Lower lobe of right lung (tissue), 2 donors: ENCODE measurements around the gene GCAT. TPM values are rescaled to one million over a fixed set of nuclear protein-coding genes. Genes with fewer than 3 reads are reported as not detected.

ENCODE experiments used
- ATAC-seq, 2 donors: fragments of 200-7000 bp; cut with Tn5 transposase; one replicate each; pipeline ENCODE4 v1.9.1; 2020 to 2022; ENCODE audit warnings: mild to moderate bottlenecking in 2 of 2, moderate library complexity in 2 of 2
- DNase-seq: peaks from one replicate; pipeline ENCODE4 v3.0.0-alpha.2; 2020
- H3K27ac ChIP-seq: fragments of 200-600 bp; one replicate; pipeline ENCODE4 v1.8.0; 2022
- H3K27me3 ChIP-seq: fragments of 200-600 bp; one replicate; pipeline ENCODE4 v1.8.0; 2022; ENCODE audit warnings: low read depth
- H3K36me3 ChIP-seq: fragments of 200-600 bp; one replicate; pipeline ENCODE4 v1.8.0; 2022; ENCODE audit warnings: mild to moderate bottlenecking
- H3K4me1 ChIP-seq: fragments of 200-600 bp; one replicate; pipeline ENCODE4 v1.8.0; 2022
- H3K4me3 ChIP-seq: fragments of 200-600 bp; one replicate; pipeline ENCODE4 v1.8.0; 2022; ENCODE audit warnings: mild to moderate bottlenecking
- H3K9me3 ChIP-seq: fragments of 200-600 bp; one replicate; pipeline ENCODE4 v1.8.0; 2022
- intact Hi-C: fragments of 100-400 bp; cut with DNase I; formaldehyde crosslinking; loops from one replicate; pipeline ENCODE4 v1.11.0; 2022
- total RNA-seq: library from RNA; stranded (reverse); fragmentation: NEBNext Ultra II Directional; extraction: Animal tissue kit (Norgen Biotek cat#: 25700); gene quantifications from one replicate; pipeline ENCODE4 v1.2.1, GENCODE V29; 2021
- TF ChIP-seq, protein P1 (sequence below): fragments of 200-600 bp; IDR thresholded peaks from one replicate; pipeline ENCODE4 v1.8.0; 2022; ENCODE audit warnings: antibody characterized with exemption, mild to moderate bottlenecking
- donor health status: DM: no; HTN: yes; CAD: no; lungs with severe emphysema.

The GCAT gene
- total RNA-seq, 1 donor from 2014 or later = 7.1 TPM

DNA sequence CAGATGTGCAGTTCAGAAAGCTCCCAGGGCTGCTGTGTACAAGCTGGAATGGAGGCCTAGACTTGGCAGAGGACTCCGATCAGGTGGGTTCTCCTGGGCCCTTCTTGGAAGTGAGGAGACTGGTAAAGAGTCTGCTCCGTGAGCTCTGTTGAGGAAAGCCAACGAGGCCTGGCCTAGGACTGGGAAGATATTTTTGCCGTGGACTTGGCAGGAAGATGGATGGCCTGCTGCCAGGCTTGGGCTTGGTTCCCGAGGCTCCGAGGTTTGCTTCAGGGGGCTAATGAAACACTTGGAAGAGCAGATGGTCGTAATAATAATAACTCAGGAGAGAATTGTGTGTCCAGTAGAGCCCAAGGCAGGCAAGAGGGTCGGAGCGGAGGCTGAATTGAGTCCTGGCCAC lies 19.3 kb downstream of the GCAT start:
- intact Hi-C loops = no loop called here
- Histone ChIP-seq H3K9me3 (no peaks in the 10 kb centered on the region), H3K4me1 (no peaks in the 10 kb centered on the region), H3K4me3 (no peak overlapping the region), H3K27me3 (peaks cover 24% of the 10 kb centered on the region), H3K27ac (no peak overlapping the region), H3K36me3 (peaks cover 32% of the 10 kb centered on the region)
- ATAC-seq = no peak
- TF ChIP-seq, protein P1, sequence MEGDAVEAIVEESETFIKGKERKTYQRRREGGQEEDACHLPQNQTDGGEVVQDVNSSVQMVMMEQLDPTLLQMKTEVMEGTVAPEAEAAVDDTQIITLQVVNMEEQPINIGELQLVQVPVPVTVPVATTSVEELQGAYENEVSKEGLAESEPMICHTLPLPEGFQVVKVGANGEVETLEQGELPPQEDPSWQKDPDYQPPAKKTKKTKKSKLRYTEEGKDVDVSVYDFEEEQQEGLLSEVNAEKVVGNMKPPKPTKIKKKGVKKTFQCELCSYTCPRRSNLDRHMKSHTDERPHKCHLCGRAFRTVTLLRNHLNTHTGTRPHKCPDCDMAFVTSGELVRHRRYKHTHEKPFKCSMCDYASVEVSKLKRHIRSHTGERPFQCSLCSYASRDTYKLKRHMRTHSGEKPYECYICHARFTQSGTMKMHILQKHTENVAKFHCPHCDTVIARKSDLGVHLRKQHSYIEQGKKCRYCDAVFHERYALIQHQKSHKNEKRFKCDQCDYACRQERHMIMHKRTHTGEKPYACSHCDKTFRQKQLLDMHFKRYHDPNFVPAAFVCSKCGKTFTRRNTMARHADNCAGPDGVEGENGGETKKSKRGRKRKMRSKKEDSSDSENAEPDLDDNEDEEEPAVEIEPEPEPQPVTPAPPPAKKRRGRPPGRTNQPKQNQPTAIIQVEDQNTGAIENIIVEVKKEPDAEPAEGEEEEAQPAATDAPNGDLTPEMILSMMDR = no peak
- no peak for DNase-seq

DNA sequence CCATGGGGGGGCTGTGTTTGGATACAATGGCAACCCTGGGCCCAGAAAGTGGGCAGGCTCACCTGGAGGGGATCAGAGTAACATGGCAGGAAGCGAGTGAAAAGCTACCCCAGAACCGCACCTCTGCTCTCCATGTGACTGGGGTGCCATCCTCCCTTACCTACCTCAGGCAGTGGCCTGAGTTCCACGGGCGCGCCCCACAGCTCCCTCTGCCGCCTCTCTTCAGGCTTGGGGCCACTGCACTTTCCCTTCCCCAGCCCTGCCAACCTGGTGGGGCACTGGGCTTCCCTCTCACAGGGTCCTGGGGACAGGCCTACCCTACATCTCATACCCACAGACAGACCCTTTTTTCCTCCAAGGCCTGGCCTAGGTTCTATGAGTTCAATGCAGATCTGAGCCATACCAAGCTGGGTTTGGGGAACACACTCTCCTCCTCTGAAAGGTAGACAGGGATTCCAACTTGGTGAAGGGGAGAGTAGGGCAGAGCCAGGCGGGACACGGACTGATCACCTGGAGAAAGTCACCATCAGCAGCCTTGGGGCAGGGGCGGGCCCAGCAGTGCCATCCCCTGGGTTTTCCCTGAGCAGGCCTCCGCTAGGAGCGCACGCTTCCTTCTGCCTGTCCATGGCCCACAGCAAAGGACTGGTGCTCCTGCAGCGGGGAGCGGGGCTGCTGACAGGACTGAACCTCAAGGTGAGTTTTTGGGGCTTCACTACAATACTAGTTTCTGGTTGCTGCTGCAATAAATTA lies 22.5 kb downstream of the GCAT start:
- H3K4me3 ChIP-seq = no peak overlapping the region
- intact Hi-C loops = no loop called here
- peaks cover 62% of the 10 kb centered on the region for H3K36me3 ChIP-seq
- TF ChIP-seq, protein P1 = no peak
- H3K9me3 ChIP-seq = no peaks in the 10 kb centered on the region
- H3K4me1 ChIP-seq = no peaks in the 10 kb centered on the region
- no peak overlapping the region for H3K27ac ChIP-seq
- no peaks in the 10 kb centered on the region for H3K27me3 ChIP-seq
- no peak for DNase-seq
- no peak for ATAC-seq

DNA sequence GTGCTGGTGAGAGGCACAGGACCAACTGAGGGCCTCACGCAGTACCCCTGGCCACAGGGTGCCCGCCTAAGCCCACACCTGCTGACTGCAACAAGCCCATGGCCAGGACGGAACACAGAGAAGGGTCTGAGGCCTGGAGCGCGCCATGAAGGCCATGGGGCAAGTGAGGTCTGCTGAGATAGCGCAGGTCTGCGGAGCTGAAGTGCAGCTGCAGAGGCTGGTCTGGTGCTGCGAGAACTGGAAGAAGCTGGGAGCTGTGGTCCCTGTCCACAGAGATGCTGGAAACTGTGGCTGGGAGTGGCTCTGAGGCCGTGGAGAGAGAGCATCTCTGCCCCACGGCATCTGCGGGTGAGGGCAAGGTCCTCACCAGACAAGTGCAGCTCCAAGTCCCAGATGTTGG lies 23.7 kb downstream of the GCAT start:
- no peak for DNase-seq
- intact Hi-C loops = no loop called here
- H3K4me3 ChIP-seq = no peak overlapping the region
- no peaks in the 10 kb centered on the region for H3K27me3 ChIP-seq
- peaks cover 73% of the 10 kb centered on the region for H3K36me3 ChIP-seq
- TF ChIP-seq, protein P1 = no peak
- no peak for ATAC-seq
- no peaks in the 10 kb centered on the region for H3K9me3 ChIP-seq
- no peak overlapping the region for H3K27ac ChIP-seq
- H3K4me1 ChIP-seq = no peaks in the 10 kb centered on the region

DNA sequence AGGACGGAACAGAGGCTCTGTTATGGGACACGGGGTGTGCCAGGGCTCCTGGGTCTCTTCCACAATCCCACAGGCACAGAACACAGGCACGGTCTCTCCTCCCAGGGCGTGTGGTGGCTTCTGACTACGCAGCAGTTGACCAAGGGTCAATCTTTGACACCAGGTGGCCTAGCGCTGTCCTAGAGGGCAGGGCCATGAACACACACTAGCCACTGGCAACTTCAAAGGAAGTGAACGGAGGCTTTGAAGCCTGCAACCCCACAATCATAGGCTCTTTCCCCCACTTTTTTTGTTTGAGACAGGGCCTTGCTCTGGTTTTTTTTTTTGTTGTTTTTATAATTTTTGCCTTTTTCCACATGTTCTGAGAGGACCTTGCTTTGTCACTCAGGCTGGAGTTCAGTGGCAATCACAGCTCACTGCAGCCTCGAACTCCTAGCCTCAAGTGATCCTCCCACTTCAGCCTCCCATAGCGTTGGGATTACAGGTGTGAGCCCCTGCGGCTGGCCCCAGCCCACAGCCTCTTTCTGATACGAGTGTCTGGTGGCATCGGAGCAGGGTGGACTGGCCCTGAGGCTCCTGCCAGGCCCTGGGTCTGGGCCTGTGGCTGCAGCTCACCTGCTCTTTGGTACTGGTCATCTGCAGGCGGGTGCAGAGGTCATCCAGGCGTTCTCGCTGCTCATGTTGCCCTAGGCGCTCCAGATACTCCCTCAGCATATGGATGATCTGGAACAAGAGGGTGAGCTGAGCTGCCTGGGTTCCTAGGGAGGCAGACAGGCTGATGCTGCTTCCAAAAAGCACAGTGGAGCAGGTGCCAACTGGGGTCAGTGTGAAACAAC lies 24.5 kb downstream of the GCAT start:
- TF ChIP-seq, protein P1 = no peak
- no peak for DNase-seq
- H3K36me3 ChIP-seq = peaks cover 80% of the 10 kb centered on the region
- no peaks in the 10 kb centered on the region for H3K9me3 ChIP-seq
- intact Hi-C loops = no loop called here
- no peaks in the 10 kb centered on the region for H3K27me3 ChIP-seq
- H3K27ac ChIP-seq = no peak overlapping the region
- no peak for ATAC-seq
- no peaks in the 10 kb centered on the region for H3K4me1 ChIP-seq
- no peak overlapping the region for H3K4me3 ChIP-seq

DNA sequence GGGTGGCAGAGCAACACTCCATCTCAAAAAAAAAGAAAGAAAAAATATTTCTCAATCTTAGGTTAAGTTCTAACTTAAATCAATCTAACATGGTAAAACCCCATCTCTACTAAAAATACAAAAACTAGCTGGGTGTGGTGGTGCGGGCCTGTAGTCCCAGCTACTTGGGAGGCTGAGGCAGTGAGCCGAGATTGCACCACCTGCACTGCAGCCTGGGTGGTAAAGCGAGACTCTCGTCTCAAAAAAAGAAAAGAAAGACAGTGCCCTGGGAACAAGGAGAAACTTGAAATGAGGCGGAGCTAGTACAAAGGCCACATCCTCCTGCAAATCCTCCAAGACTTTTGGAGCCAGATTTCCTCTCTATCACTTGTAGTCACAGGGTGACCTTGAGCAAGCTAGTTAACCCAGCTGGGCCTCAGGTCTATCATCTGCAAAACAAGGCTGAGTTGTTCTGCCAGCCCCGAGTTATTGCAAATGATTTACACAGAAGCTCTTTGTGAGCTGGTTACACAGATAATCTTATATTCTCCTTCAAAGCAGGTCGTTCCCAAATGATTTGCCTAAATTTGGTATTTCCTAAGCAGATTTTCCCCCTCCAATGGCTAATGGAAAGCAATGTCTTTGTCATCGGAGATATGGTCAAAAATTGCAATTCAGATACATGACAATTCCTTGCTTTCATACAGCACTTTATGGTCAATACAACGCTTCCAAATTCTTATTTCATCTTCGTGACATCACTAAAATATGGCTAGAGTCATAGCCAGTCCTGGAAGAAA lies 34.5 kb downstream of the GCAT start:
- ATAC-seq (no peak), DNase-seq (no peak)
- intact Hi-C loops = no loop called here
- Histone ChIP-seq H3K4me1 (peaks cover 19% of the 10 kb centered on the region), H3K9me3 (no peaks in the 10 kb centered on the region), H3K27me3 (no peaks in the 10 kb centered on the region), H3K36me3 (peaks cover 30% of the 10 kb centered on the region), H3K4me3 (no peak overlapping the region), H3K27ac (no peak overlapping the region)
- TF ChIP-seq, protein P1 = no peak
